ENCODE data around the gene PRPSAP2.

Gene PRPSAP2

DNA sequence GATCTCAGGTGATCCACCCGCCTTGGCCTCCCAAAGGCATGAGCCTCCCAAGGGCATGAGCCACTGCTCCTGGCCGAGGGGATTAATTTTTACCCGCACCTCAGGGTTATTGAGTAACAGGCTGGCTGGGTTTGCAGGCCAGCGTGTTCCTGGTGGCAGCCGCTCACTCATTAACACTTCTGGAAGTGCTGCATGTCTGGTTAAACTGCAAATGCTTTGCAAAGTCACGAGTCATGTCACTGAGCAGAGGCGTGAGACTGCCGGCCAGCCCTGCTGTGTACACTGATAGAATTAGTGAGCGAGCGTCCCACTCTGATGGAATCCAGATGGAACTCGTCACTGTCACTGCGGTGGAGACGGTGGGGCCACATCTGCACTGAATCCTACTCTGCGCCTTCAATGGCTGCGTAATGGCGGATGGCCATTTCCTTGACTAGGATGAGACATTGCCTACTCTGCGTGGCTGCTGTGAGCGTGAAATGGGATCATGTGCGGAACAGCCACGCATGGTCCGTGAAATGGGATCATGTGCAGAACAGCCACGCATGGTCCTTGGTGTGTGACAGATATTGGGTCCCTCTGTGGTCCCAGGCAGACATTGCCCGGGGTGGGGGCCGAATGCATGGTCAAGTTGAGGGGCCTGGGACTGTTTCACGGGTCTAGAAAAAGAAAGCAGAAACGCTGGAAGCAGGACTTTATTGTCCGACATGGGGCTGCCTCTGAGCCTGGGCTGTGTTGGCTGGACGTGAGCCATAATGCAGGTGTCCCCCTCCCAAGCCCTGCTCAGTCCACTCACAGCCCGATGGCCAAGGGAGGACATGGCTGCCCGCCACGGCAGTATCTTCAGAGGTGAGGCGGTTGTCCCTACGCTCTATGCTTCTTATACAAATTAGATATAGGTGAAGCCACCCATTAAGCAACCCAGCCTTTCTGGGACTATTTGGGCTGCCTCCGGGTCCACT, 93.3 kb downstream of the PRPSAP2 start:
- TF ChIP-seq GATA3 (IDR thresholded peaks at IDR 0.05; ENCODE audit: low read depth, low read length), result no peak
- no peak for TF ChIP-seq GATA2 (IDR thresholded peaks at IDR 0.05; ENCODE audit: low read depth, low read length)

DNA sequence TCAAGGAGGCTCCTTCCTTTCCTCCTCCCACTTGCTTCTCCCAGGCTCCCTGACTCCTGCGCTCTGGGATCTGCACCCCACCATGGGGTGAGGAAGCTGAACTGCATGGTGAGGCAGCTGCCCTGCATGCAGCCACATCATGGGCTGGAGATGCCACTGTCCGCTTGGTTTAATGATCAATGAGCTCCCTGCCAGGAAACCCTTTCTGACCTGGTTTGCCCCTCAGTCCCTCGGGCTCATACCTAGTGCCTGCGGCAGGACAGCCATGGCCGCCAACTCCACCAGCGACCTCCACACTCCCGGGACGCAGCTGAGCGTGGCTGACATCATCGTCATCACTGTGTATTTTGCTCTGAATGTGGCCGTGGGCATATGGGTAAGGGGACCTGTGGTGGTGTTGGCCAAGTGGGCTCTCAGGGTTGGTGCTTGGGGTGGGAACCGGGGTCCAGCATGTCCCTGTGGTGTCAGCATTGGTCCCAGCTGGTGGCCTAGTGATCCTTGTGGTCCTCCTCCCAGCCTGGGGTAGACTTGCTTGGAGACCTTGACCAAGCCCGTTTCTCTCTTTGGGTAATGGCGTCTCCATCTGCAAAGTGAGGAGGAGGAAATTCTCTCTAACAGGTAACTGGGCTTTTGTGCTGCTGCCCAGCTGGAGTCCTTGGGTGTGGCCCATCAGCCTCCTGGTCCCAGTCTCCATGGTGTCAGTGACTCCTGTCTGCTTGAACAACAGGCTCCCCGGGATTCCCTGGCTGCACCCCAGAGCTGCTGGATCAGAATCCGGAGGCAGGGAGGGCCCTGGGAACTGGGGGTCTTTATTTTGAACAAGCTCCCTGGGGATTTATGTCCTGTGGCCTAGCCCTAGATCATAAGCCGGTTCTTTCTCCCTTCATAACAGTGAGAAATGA, 94.3 kb downstream of the PRPSAP2 start, which contains the start of gene SLC5A10:
TSS of gene SLC5A10 (plus strand) at position 225 of the 902 bp plus-strand sequence. CDS start at position 266, 41 bp downstream.
- no peak for TF ChIP-seq GATA2 (IDR thresholded peaks at IDR 0.05; ENCODE audit: low read depth, low read length)
- TF ChIP-seq GATA3 (IDR thresholded peaks at IDR 0.05; ENCODE audit: low read depth, low read length), result no peak

DNA sequence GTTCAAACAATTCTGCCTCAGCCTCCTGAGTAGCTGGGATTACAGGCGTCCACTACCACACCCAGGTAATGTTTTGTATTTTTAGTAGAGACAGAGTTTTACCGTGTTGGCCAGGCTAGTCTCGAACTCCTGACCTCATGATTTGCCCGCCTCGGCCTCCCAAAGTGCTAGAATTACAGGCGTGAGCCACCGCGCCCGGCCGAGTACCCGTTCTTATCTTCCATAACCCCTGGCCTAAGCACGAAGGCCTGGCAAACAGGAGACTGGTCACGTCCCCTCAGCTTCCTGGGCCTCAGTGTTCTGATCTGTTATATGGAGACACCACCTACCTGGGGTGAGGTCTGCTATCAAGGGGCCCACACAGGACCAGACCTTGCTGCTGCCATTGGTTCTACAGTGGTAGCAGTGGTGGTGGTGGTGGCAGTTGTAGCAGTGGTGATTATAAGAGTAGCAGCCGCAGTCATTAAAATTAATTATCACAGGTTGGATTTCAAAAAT, 95.3 kb downstream of the PRPSAP2 start:
- TF ChIP-seq GATA3 (IDR thresholded peaks at IDR 0.05; ENCODE audit: low read depth, low read length) (no peak), GATA2 (IDR thresholded peaks at IDR 0.05; ENCODE audit: low read depth, low read length) (no peak)

DNA sequence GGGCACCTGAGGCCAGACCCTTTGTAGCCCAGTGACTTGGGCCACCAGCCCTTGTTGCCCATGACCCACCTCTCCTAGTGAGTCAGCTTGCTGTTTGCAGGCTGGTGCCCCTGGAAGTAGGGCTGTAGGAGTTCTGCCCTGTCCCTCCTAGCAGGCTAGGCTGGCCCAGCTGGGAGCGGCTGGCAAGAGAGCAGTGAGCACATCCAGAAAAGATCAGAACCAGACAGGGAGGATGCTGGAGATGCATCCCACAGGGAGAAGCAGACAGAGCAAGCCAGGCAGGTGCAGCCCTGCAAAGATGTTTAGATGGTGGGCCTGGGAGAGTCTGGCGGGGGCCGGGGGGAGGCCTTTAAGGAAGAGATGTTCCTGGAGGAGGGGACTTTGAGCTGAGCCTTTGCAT, 96.4 kb downstream of the PRPSAP2 start:
- no peak for TF ChIP-seq GATA3 (IDR thresholded peaks at IDR 0.05; ENCODE audit: low read depth, low read length)

DNA sequence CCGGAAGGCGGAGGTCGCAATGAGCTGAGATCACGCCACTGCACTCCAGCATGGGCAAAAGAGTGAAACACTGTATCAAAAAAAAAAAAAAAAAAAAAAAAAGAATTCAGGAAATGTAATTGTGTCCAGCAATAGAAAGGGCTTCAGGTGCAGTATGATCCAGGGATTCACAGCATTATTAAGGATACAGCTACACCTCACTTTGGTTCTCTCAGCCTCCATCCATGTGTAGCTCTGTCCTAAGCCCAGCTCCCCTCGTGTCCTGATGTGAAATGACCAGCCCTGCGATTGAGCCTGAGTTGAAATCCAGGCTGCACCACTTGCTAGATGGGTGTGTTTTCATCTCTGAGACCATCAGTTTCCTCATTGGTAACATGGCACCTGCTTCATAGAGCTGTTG, 97.1 kb downstream of the PRPSAP2 start:
- TF ChIP-seq GATA3 (IDR thresholded peaks at IDR 0.05; ENCODE audit: low read depth, low read length), result no peak
- TF ChIP-seq GATA2 (IDR thresholded peaks at IDR 0.05; ENCODE audit: low read depth, low read length), result no peak

DNA sequence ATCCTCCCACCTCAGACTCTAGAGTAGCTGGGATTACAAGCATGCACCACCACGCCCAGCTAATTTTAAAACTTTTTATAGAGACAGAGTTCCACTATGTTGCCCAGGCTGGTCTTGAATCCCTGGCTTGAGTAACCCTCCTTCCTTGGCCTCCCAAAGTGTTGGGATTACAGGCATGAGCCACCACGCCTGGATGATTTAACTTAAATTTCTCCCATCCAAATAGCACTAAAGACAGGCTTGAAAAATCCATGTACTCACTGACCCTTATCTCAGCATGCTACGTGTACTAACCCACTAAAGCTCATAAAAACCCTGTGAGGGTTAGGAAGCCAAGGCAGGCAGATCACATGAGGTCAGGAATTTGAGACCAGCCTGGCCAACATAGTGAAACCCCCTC, 98.7 kb downstream of the PRPSAP2 start:
- TF ChIP-seq GATA2 (IDR thresholded peaks at IDR 0.05; ENCODE audit: low read depth, low read length) (no peak), GATA3 (IDR thresholded peaks at IDR 0.05; ENCODE audit: low read depth, low read length) (no peak)

DNA sequence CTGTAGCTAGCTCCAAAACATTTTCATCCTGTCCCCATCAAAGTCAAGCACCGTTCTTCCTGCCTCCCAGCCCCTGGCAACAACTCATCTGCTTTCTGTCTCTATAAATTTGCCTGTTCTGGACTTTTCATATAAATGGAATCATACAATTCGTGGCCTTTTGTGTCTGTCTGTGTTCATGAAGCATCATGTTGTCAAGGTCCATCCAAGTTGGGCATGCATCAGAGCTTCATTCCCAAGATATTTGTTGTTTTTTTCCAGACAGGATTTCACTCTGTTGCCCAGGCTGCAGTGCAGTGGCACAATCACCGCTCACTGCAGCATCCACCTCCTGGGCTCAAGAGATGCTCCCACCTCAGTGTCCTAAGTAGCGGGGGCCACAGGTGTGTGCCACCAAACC, 99.9 kb downstream of the PRPSAP2 start:
- TF ChIP-seq GATA3 (IDR thresholded peaks at IDR 0.05; ENCODE audit: low read depth, low read length) (no peak), GATA2 (IDR thresholded peaks at IDR 0.05; ENCODE audit: low read depth, low read length) (no peak)

DNA sequence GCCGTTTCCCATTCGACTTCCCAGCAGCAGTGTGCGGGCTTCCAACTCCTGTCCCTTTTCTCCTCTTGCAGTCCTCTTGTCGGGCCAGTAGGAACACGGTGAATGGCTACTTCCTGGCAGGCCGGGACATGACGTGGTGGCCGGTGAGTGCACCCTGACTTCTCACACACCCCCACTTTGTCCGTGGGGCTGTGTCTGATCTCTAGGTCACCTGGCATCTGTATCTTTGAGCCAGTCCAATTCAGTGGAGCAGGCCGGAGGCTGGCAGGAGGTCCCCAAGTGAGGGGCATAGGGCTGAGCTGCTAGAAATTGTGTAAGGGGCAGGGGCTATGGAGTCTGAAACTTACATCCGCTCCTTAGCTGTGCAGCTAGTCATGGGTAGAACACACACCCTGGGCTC, 100.7 kb downstream of the PRPSAP2 start:
- TF ChIP-seq GATA2 (IDR thresholded peaks at IDR 0.05; ENCODE audit: low read depth, low read length), result no peak
- no peak for TF ChIP-seq GATA3 (IDR thresholded peaks at IDR 0.05; ENCODE audit: low read depth, low read length)

DNA sequence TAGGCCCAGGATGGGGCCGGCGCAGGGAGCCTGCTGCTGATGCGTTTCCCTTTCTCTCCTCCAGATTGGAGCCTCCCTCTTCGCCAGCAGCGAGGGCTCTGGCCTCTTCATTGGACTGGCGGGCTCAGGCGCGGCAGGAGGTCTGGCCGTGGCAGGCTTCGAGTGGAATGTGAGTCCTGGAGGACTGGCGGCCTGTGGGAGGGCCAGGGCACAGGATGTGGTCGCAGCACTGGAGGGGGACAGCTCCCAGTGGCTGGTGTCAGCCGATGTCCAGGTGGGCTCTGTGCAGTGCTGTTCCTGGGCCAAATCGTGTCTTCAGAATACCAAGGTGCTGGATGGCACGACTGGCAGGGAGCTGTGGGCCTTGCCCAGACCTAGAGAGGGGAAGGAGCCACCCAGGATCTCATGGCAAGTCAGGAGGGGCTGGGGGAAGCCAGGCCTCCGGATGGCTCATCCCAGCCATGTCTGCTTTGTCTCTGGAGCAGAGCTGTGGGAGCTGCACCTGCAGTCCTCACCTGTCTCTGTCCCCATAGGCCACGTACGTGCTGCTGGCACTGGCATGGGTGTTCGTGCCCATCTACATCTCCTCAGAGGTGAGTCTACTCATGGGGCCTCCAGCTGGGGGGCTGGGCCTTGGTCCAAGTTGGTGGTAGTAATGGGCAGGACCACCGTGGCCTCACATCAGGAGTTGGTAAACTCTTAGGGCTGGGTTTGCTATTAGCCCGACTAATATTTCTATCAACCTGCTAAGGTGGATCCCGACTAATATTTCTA, 101.3 kb downstream of the PRPSAP2 start:
- TF ChIP-seq GATA3 (IDR thresholded peaks at IDR 0.05; ENCODE audit: low read depth, low read length) (no peak), GATA2 (IDR thresholded peaks at IDR 0.05; ENCODE audit: low read depth, low read length) (no peak)

DNA sequence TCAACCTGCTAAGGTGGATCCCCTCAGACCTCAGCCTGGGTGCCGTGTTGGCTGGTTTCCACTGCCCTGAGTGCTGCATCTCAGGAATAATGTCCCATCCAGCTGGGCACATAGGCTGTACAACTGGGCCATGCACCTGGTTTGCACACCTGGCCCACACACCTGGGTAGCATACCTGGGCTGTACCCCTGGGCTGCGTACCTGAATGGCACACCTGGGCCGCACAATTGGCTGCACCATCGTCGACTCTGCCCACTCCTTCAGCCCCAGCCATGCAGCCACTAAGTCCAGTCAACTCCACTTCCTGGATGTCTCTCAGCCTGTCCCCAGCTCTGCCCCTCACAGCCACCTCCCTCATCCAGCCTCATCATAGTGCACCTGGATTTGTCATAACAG, 101.9 kb downstream of the PRPSAP2 start:
- no peak for TF ChIP-seq GATA3 (IDR thresholded peaks at IDR 0.05; ENCODE audit: low read depth, low read length)
- no peak for TF ChIP-seq GATA2 (IDR thresholded peaks at IDR 0.05; ENCODE audit: low read depth, low read length)

DNA sequence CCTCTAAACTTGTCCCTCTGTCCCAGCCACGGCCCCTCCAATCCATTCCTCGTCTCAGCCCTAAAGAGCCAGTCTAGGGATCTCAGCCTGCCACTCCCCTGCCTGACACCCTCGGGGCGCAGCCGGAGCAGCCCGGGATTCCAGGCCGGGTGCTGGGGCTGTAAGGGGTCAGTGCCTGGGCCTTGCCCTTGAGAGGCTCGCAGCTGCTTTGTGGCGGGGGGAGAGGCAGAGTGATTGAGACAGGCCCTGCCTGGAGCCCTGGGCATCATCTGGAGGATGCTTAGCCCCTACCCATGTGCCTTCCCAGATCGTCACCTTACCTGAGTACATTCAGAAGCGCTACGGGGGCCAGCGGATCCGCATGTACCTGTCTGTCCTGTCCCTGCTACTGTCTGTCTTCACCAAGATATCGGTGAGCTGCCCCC, 102.3 kb downstream of the PRPSAP2 start:
- TF ChIP-seq GATA2 (IDR thresholded peaks at IDR 0.05; ENCODE audit: low read depth, low read length), result no peak
- no peak for TF ChIP-seq GATA3 (IDR thresholded peaks at IDR 0.05; ENCODE audit: low read depth, low read length)

DNA sequence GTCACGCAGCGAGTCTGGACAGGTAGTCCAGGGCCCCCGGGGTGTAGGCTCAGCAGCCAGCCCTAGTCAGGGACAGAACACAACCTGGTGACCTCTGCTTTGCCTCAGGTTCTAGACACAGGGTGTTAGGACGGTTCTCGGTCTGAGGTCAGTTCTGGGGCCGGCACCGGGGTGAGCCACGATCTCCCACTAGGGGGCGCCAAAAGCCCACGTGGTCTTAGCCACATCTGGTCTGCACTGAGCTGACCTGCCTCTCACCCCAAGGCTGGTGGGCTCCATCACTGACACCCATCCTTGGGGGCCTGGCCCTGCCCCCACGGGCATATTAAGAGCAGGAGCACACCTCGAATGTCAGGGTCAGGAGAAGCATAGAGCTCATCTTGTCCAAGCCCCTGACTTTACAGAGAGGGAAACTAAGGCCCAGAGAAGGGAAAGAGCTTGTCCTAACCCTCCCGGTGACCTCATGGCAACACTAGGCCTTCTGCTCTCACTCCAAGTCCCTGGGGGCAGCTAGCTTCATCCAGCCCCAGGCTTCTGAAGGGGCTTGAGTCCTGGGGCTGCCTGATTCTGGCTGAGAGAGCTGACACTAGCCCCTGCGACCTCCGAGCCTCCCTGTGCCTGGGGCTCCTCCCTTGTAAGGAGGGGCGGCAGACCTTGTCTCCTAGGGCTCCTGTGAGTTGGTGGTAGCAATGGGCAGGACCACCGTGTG, 103.0 kb downstream of the PRPSAP2 start:
- TF ChIP-seq GATA2 (IDR thresholded peaks at IDR 0.05; ENCODE audit: low read depth, low read length) (no peak), GATA3 (IDR thresholded peaks at IDR 0.05; ENCODE audit: low read depth, low read length) (no peak)
